ENCODE measurements around the gene SELENOO.

SELENOO gene

DNA sequence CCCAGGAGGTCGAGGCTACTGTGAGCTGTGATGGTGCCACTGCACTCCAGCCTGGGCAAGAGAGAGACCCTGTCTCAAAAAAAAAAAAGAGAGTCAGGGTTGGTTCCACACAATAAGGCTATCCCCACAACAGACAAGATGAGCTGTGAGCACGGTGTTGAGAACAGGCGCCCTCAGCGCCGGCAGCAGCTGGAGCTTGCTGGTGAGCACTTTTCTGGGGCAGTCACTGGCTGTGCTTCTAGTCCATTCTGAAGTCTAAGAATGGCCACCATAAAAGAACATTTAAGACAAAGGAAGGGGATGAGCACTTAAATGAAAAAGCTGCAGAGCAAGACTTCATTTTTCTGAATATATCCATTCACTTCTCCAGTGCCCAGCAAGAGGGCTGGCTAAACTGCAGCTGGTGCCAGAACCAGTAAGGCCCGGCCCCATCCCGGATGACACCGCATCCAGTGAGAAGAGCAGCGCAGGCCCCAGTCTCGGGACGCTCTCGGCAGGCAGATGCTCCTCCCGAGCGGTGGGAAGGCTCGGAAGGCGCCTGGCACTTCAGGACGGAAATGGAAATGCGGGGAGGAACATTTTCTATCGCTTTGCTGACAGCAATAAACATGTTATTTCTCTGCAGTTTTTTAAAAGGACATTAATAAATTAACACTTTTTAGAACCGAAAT, 31.8 kb downstream of the SELENOO start:
- in situ Hi-C loops (cut with MboI; ENCODE audit: low sequenced_read_pairs), result no loop called here

DNA sequence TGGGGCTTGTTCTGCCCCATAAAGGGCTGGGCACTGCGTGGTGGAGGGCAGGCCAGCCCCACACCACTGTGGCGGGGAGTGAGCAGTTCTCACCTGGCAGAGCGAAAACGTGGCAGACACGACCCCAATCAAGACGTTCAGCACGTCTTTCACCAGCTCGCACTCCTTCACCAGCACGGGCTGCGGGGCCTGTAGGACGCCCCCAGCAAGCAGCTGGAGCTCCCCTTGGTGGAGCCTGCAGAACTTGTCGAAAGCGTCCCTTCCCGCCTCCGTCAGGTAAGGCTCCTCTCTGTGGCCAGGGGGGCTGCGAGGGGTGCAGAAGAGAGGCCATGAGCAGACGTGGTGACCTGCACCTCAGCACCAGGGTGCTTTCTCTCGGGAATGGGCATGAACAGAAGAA, 32.4 kb downstream of the SELENOO start:
- in situ Hi-C loops (cut with MboI; ENCODE audit: low sequenced_read_pairs), result no loop called here

- in situ Hi-C loops (cut with MboI; ENCODE audit: low sequenced_read_pairs), result no loop called here
Measured at GRCh38 chr22:50236731-50237409, 36.1 kb downstream of the SELENOO start.

GRCh38 chr22:50238755-50239154, 37.9 kb downstream of the SELENOO start:
- in situ Hi-C loops (cut with MboI; ENCODE audit: low sequenced_read_pairs), result no loop called here

GRCh38 chr22:50242406-50242949, 41.7 kb downstream of the SELENOO start:
- in situ Hi-C loops (cut with MboI; ENCODE audit: low sequenced_read_pairs), result no loop called here

- in situ Hi-C loops (cut with MboI; ENCODE audit: low sequenced_read_pairs), result no loop called here
Measured at GRCh38 chr22:50243685-50244419, 43.0 kb downstream of the SELENOO start.

DNA sequence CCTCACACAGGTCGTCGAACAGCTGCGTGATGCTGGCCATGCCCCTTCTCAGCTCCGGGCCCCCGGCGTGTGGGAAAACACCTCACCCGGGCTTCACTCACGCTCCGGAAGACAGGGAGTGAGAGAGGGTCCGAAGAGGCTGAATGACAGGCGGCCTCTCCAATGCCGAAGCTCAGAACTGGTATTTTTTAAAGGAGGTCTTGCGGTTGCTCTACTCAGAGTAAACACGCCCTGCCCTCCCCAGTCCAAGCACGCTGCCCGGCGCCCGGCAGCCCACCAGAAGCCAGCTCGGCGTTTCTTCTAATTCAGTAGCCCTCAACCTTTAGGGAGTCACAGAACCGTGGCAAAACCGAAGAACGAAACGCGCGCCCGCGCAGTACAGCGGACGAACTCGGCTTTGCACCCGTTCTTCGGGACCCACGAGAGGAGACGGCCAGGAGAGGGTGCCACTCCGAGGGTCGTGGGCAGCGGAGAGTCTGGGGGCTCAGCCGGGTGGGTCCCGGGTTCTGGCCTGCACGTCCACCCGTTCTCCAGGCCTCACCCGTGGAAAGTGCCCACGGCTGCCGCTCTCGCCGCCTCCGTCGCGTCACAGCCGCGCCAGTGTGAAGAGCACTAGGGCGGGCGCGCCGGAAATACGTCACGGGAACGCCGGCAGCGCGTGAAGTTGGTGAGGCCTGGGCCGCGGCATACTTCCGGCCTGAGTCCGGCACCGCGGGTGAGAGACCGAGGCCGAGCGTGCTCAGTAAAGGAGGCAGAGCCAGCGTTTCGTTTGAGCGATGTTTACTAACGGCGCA, 43.8 kb downstream of the SELENOO start, which contains the start of gene TUBGCP6:
TUBGCP6 (minus strand) TSS at position 604 of the 794 bp plus-strand sequence; CDS start at position 40, 564 bp downstream.
- in situ Hi-C loops (cut with MboI; ENCODE audit: low sequenced_read_pairs), result no loop called here

GRCh38 chr22:50245214-50246072, 44.6 kb downstream of the SELENOO start:
- in situ Hi-C loops (cut with MboI; ENCODE audit: low sequenced_read_pairs), result no loop called here

- in situ Hi-C loops (cut with MboI; ENCODE audit: low sequenced_read_pairs), result no loop called here
Measured at GRCh38 chr22:50246242-50247175, 45.7 kb downstream of the SELENOO start.

DNA sequence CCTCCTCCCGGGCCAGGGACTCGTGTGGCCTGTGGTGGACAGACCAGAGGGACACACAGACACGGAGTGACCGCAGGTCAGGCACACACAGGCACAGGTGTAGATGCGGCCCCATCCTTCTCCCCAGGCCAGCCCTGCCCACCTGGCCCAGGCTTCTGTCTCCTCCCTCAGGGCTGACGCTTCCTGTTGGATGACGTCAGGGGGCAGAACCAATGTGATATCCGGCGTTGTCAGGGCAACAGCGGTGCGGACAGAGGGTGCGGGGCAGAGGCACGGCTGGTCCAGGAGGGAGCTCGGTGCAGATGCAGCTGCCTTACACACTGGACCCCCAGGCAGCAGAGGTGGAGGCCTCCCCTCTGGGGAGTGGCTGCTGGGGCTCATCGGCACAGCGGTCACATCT, 46.9 kb downstream of the SELENOO start:
- in situ Hi-C loops (cut with MboI; ENCODE audit: low sequenced_read_pairs), result no loop called here

GRCh38 chr22:50248196-50249081, 47.6 kb downstream of the SELENOO start:
- in situ Hi-C loops (cut with MboI; ENCODE audit: low sequenced_read_pairs), result no loop called here

DNA sequence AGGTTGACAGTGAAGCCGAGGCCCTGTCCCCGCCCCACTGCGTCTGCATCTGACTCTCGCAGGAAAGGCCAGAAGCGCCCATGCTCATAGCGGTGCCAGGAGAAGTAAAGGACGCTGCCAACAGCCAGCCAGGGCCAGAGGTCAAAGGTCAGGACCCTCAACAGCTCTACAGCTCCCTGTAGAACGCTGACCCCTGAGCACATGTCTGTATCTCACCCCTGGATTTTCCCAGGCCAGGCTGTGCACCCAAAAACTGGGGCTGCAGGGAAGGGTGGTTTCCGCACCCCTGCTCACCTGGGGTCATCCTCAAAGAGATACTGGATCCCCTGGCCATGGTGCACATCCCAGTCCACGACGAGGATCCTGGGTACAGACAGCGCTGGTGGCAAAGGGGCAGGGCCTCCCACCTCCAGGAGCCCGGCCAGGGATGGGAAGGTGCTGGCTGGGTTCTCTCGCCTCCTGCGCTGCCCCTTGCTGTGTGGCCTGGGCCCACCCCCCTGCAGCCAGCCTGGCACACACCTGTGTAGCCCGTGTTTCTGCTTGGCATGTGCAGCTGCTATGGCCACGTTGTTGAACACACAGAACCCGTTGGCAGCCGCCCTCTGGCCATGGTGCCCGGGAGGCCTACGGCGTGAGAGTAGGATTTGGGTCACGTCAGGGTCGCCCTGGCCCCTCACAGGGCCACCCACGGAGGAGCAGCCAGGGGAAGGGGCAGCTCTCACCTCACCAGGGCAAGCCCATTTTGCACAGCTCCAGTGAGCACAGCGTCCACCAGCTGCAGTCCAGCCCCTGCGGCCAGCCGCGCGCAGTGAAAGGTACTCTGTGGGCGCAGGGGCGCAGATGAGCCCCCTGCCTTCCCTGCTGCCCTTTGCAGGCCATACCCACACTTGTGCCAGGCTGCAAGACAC, 48.8 kb downstream of the SELENOO start:
- in situ Hi-C loops (cut with MboI; ENCODE audit: low sequenced_read_pairs), result no loop called here

GRCh38 chr22:50250249-50250554, 49.4 kb downstream of the SELENOO start:
- in situ Hi-C loops (cut with MboI; ENCODE audit: low sequenced_read_pairs), result no loop called here

DNA sequence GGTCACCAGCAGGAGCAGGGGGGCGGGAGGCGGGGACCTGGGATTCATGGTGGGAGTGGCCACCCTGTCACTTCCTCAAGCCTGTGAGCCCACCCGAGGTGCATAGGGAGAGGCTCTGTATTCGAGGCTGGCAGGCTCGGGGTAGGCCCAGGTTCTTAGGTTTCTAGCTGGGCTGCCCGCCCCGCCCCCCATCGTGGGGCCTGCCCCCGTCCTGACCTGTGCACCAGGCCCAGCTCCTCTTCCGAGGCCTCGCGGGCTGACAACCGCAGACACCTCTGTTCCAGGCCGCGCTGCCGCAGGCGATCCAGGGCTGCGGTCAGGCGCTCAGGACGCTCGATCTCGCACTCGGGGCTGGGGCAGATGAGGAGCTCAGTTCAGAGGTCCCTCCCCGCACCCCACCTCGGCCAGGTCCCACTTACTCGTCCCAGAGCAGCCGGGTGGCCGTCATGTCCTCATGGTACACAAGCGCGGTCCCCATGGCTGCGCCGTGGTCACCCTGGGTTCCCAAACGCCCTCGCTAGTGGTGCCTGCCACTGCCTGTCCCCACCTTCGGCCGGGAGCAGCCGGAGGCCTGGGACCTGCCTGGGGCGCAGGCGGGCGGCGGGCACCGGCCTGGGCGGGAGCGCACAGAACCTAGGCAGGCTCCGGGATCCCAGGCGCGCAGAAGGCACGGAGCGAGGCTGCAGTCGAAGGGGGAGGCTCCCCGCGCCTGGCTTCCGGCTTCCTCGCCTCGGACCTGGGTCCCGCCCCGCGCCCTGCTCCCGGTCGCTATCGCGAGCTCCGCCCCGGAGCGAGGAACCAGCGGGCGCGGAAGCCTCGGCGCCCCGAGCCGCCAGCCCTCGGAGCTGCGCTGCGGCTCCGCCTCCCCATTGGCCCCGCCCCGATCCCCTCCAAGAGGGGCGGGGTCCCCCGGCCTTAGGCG, 50.0 kb downstream of the SELENOO start, which contains the start of gene HDAC10:
HDAC10 (minus strand) TSS at position 711 of the 922 bp plus-strand sequence; CDS start at position 478, 233 bp downstream.
- in situ Hi-C loops (cut with MboI; ENCODE audit: low sequenced_read_pairs), result no loop called here

- in situ Hi-C loops (cut with MboI; ENCODE audit: low sequenced_read_pairs), result no loop called here
Measured at GRCh38 chr22:50251477-50252081, 50.8 kb downstream of the SELENOO start.
